ENCODE results near the gene LGALS3BP. TPM values are rescaled to one million over a fixed set of nuclear protein-coding genes. Genes with fewer than 3 reads are reported as not detected.

The LGALS3BP gene
- total and polyA plus RNA-seq, 4 donors, result 66.0 to 224 (median 79.2) TPM

DNA sequence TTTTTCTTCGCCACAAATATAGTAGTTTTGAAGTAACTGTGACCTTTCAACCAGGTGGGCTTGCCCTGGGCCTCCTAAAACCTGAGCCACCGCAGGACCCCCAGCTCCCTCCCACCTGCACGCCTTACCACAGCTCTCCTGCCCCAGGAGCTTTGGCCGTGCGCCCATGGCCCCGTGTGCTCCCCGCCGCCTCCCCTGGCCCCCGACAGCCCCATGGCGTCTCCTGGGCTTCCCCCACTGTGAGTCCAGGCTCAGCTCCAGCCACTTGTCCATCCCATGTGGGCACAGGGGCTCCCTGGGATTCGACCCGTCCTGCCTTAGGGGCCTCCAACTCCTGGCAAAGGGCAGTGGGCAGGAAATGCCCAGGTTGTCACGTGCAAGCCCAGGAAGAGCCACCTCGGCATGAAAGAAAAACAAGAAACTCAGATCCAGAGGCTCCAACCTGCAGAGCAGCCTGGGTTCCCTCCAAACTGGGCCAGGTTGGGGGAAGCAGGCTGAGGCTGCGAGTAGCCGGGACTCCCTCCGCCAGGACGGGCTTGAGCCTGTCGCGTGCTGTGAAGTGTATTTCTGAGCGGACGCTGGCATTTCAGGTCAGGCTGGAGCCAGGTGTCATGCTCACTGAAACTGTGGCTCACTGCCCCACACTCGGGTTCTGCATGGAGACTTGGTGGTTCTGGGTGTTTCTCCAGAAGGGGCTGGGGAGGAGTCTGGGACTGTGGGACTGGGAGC, 5.8 kb downstream of the LGALS3BP start:
- Histone ChIP-seq H3K27ac (ENCODE audit: low read depth in 1 of 2, low read length in 2 of 2) (no peak overlapping the region), H3K27me3 (ENCODE audit: control insufficient read depth in 4 of 4, insufficient read depth in 4 of 4, low read length in 3 of 4) (no peaks in the 10 kb centered on the region), H3K36me3 (ENCODE audit: control insufficient read depth in 4 of 4, insufficient read depth in 3 of 4, low read depth in 1 of 4, low read length in 3 of 4) (no peaks in the 10 kb centered on the region), H3K4me3 (ENCODE audit: low read depth in 1 of 3, low read length in 3 of 3) (no peak overlapping the region), H3K4me1 (ENCODE audit: control insufficient read depth in 4 of 4, insufficient read depth in 4 of 4, low read length in 3 of 4) (peaks cover under 1 to 26% (median 6%) of the 10 kb centered on the region in 4 donors), H3K9ac (ENCODE audit: low read depth in 1 of 2, low read length in 2 of 2) (no peak overlapping the region), H3K9me3 (ENCODE audit: control insufficient read depth in 4 of 4, low read length in 3 of 4) (no peaks in the 10 kb centered on the region)
- no peak for DNase-seq (ENCODE audit: low spot score)
- 86% methylated on average over 23 of the region's 23 CpGs for WGBS
- TF ChIP-seq, protein P1, sequence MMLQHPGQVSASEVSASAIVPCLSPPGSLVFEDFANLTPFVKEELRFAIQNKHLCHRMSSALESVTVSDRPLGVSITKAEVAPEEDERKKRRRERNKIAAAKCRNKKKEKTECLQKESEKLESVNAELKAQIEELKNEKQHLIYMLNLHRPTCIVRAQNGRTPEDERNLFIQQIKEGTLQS (IDR thresholded peaks at IDR 0.05), result no peak
- TF ChIP-seq RXRA (IDR thresholded peaks at IDR 0.05) (no peak), NR2F2 (IDR thresholded peaks at IDR 0.05) (no peak), TAF1 (conservative IDR thresholded peaks at IDR 0.05) (no peak), EGR1 (IDR thresholded peaks at IDR 0.05; ENCODE audit: low read depth in 2 of 2) (no peak), FOXA1 (IDR thresholded peaks at IDR 0.05) (no peak), YY1 (IDR thresholded peaks at IDR 0.05) (no peak), GABPA (IDR thresholded peaks at IDR 0.05 in 1 of 2, conservative IDR thresholded peaks at IDR 0.05 in 1 of 2) (no peak), FOXA2 (IDR thresholded peaks at IDR 0.05) (no peak), HNF4G (IDR thresholded peaks at IDR 0.05) (no peak), RAD21 (IDR thresholded peaks at IDR 0.05) (no peak)
- TF ChIP-seq, protein P2, sequence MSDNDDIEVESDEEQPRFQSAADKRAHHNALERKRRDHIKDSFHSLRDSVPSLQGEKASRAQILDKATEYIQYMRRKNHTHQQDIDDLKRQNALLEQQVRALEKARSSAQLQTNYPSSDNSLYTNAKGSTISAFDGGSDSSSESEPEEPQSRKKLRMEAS (IDR thresholded peaks at IDR 0.05), result no peak
- TF ChIP-seq, protein P3, sequence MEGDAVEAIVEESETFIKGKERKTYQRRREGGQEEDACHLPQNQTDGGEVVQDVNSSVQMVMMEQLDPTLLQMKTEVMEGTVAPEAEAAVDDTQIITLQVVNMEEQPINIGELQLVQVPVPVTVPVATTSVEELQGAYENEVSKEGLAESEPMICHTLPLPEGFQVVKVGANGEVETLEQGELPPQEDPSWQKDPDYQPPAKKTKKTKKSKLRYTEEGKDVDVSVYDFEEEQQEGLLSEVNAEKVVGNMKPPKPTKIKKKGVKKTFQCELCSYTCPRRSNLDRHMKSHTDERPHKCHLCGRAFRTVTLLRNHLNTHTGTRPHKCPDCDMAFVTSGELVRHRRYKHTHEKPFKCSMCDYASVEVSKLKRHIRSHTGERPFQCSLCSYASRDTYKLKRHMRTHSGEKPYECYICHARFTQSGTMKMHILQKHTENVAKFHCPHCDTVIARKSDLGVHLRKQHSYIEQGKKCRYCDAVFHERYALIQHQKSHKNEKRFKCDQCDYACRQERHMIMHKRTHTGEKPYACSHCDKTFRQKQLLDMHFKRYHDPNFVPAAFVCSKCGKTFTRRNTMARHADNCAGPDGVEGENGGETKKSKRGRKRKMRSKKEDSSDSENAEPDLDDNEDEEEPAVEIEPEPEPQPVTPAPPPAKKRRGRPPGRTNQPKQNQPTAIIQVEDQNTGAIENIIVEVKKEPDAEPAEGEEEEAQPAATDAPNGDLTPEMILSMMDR (IDR thresholded peaks at IDR 0.05; ENCODE audit: low read depth, low read length, missing input control), result no peak
- TF ChIP-seq, protein P4, sequence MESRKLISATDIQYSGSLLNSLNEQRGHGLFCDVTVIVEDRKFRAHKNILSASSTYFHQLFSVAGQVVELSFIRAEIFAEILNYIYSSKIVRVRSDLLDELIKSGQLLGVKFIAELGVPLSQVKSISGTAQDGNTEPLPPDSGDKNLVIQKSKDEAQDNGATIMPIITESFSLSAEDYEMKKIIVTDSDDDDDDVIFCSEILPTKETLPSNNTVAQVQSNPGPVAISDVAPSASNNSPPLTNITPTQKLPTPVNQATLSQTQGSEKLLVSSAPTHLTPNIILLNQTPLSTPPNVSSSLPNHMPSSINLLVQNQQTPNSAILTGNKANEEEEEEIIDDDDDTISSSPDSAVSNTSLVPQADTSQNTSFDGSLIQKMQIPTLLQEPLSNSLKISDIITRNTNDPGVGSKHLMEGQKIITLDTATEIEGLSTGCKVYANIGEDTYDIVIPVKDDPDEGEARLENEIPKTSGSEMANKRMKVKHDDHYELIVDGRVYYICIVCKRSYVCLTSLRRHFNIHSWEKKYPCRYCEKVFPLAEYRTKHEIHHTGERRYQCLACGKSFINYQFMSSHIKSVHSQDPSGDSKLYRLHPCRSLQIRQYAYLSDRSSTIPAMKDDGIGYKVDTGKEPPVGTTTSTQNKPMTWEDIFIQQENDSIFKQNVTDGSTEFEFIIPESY (IDR thresholded peaks at IDR 0.05), result no peak
- TF ChIP-seq, protein P5, sequence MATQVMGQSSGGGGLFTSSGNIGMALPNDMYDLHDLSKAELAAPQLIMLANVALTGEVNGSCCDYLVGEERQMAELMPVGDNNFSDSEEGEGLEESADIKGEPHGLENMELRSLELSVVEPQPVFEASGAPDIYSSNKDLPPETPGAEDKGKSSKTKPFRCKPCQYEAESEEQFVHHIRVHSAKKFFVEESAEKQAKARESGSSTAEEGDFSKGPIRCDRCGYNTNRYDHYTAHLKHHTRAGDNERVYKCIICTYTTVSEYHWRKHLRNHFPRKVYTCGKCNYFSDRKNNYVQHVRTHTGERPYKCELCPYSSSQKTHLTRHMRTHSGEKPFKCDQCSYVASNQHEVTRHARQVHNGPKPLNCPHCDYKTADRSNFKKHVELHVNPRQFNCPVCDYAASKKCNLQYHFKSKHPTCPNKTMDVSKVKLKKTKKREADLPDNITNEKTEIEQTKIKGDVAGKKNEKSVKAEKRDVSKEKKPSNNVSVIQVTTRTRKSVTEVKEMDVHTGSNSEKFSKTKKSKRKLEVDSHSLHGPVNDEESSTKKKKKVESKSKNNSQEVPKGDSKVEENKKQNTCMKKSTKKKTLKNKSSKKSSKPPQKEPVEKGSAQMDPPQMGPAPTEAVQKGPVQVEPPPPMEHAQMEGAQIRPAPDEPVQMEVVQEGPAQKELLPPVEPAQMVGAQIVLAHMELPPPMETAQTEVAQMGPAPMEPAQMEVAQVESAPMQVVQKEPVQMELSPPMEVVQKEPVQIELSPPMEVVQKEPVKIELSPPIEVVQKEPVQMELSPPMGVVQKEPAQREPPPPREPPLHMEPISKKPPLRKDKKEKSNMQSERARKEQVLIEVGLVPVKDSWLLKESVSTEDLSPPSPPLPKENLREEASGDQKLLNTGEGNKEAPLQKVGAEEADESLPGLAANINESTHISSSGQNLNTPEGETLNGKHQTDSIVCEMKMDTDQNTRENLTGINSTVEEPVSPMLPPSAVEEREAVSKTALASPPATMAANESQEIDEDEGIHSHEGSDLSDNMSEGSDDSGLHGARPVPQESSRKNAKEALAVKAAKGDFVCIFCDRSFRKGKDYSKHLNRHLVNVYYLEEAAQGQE (IDR thresholded peaks at IDR 0.05), result no peak
